Endothelial cell of umbilical vein (primary cell): ENCODE measurements around the gene BOD1L1. TPM values are rescaled to one million over a fixed set of nuclear protein-coding genes. Genes with fewer than 3 reads are reported as not detected.

Source experiments
- BruUV-seq: library from RNA; stranded (reverse); fragments of 400-500 nt; replicated peaks from 2 replicates; lab custom pipeline; 2021; lab: Mats Ljungman, UMichigan
- CTCF ChIA-PET: fragments of 300-600, 350-600 bp; sonication (Branson Sonifier 250); formaldehyde crosslinking; loops from one replicate; lab custom pipeline; 2021; ENCODE audit warnings: antibody characterized with exemption, inconsistent platforms; lab: Charles Lee
- POLR2A ChIA-PET: fragments of 300-600, 350-600 bp; sonication (Branson Sonifier 250); formaldehyde crosslinking; loops from one replicate; lab custom pipeline; 2021; ENCODE audit warnings: antibody characterized with exemption, inconsistent platforms; lab: Charles Lee
- DNase-seq: peaks from one replicate; pipeline ENCODE4 v3.0.0-alpha.2; 2011; ENCODE audit warnings: low read depth, low spot score
- FAIRE-seq: peaks from 2 replicates; lab custom pipeline; 2011; peaks lifted over from hg19 to GRCh38; lab: Jason Lieb, UNC
- H2AFZ ChIP-seq: 2 replicates; pipeline ENCODE4 v1.6.0; 2012; ENCODE audit warnings: low read depth, low read length, control low read depth, inconsistent platforms
- H3K27ac ChIP-seq: 2 replicates; pipeline ENCODE4 v1.5.1; 2011; ENCODE audit warnings: low read depth, mild to moderate bottlenecking, control low read depth, low read length, moderate library complexity; ENCODE audit not compliant: insufficient read depth
- H3K27me3 ChIP-seq, 2 experiments: 2 replicates each; pipeline versions ENCODE4 v1.6.0 to v1.6.1; 2011; ENCODE audit warnings: low read length in 2 of 2, mixed read lengths in 1 of 2; ENCODE audit not compliant: control insufficient read depth in 2 of 2, insufficient read depth in 2 of 2
- H3K36me3 ChIP-seq, 2 experiments: 2 replicates in 1 of 2; 3 replicates in 1 of 2; pipeline ENCODE4 v1.5.1; 2011; ENCODE audit warnings: low read length in 2 of 2, mild to moderate bottlenecking in 1 of 2, moderate library complexity in 1 of 2; ENCODE audit not compliant: control insufficient read depth in 2 of 2, insufficient read depth in 2 of 2; ENCODE audit errors: extremely low read depth in 1 of 2
- H3K4me1 ChIP-seq: 3 replicates; pipeline ENCODE4 v1.5.1; 2011; ENCODE audit warnings: mild to moderate bottlenecking, low read length; ENCODE audit not compliant: control insufficient read depth, insufficient read depth; ENCODE audit errors: extremely low read depth
- H3K4me2 ChIP-seq: 2 replicates; pipeline ENCODE4 v1.6.1; 2011; ENCODE audit warnings: low read length, control low read depth, mixed read lengths; ENCODE audit not compliant: insufficient read depth
- H3K4me3 ChIP-seq, 3 experiments: fragments of 200-600 bp in 1 of 3; sonication (generic), shearing (Covaris generic) in 1 of 3; replicated peaks in 1 of 3; 2 replicates each; pipeline ENCODE4 v1.5.1; 2011 to 2016; ENCODE audit warnings: control low read depth in 3 of 3, low read length in 3 of 3, mild to moderate bottlenecking in 2 of 3, inconsistent platforms in 1 of 3, low read depth in 1 of 3, moderate library complexity in 1 of 3; ENCODE audit not compliant: insufficient read depth in 1 of 3
- H3K79me2 ChIP-seq: 2 replicates; pipeline ENCODE4 v1.6.0; 2012; ENCODE audit warnings: low read length, inconsistent platforms; ENCODE audit not compliant: control insufficient read depth, insufficient read depth
- H3K9ac ChIP-seq: replicated peaks from 2 replicates; pipeline ENCODE3; 2011; ENCODE audit warnings: low read length, control low read depth; ENCODE audit not compliant: insufficient read depth; ENCODE audit errors: extremely low read depth
- H3K9me1 ChIP-seq: replicated peaks from 3 replicates; pipeline ENCODE4 v1.6.0; 2011; ENCODE audit warnings: mild to moderate bottlenecking, low read length; ENCODE audit not compliant: control insufficient read depth, insufficient read depth; ENCODE audit errors: extremely low read depth
- H3K9me3 ChIP-seq: replicated peaks from 2 replicates; pipeline ENCODE4 v1.5.1; 2012; ENCODE audit warnings: low read length, inconsistent platforms; ENCODE audit not compliant: control insufficient read depth, insufficient read depth
- H4K20me1 ChIP-seq: replicated peaks from 2 replicates; pipeline ENCODE3; 2011; ENCODE audit warnings: mild to moderate bottlenecking, low read length; ENCODE audit not compliant: control insufficient read depth, insufficient read depth; ENCODE audit errors: extremely low read depth
- CTCF ChIP-seq, 2 donors: IDR thresholded peaks; 1 replicate in 1 of 2; 2 replicates in 1 of 2; pipeline ENCODE4 v1.5.1; 2011; ENCODE audit warnings: low read length in 2 of 2, mild to moderate bottlenecking in 2 of 2, moderate library complexity in 2 of 2, control low read depth in 1 of 2, inconsistent platforms in 1 of 2, low read depth in 1 of 2; ENCODE audit not compliant: insufficient read depth in 1 of 2; ENCODE audit errors: extremely low read depth in 1 of 2
- EZH2 ChIP-seq: IDR thresholded peaks from 2 replicates; pipeline ENCODE4 v1.6.1; 2012; ENCODE audit warnings: borderline replicate concordance, low read depth, mild to moderate bottlenecking, moderate library complexity, low read length, inconsistent platforms; ENCODE audit not compliant: severe bottlenecking
- FOS ChIP-seq: IDR thresholded peaks from 2 replicates; pipeline ENCODE4 v1.6.1; 2011; ENCODE audit warnings: mild to moderate bottlenecking, low read length, moderate library complexity, borderline replicate concordance; ENCODE audit not compliant: insufficient read depth
- GATA2 ChIP-seq: IDR thresholded peaks from 2 replicates; pipeline ENCODE4 v1.7.0; 2011; ENCODE audit warnings: low read depth, mild to moderate bottlenecking, moderate library complexity, mixed read lengths, low read length; ENCODE audit not compliant: insufficient read length, insufficient read depth
- JUN ChIP-seq: IDR thresholded peaks from 2 replicates; pipeline ENCODE4 v1.6.1; 2011; ENCODE audit warnings: borderline replicate concordance, low read depth; ENCODE audit not compliant: insufficient read length, insufficient read depth
- MAX ChIP-seq: IDR thresholded peaks from 2 replicates; pipeline ENCODE4 v1.6.1; 2011; ENCODE audit not compliant: insufficient read depth, insufficient read length
- MYC ChIP-seq: IDR thresholded peaks from one replicate; pipeline ENCODE4 v1.6.1; 2011; ENCODE audit warnings: mild to moderate bottlenecking, low read depth, low read length
- POLR2A ChIP-seq: IDR thresholded peaks from 2 replicates; pipeline ENCODE4 v1.6.1; 2012; ENCODE audit warnings: low read depth, mild to moderate bottlenecking, control low read depth, low read length
- POLR2AphosphoS5 ChIP-seq: IDR thresholded peaks from 2 replicates; pipeline ENCODE4 v1.6.1; 2012; ENCODE audit warnings: low read depth, mild to moderate bottlenecking, control low read depth, low read length, moderate library complexity; ENCODE audit not compliant: insufficient read depth
- dilution Hi-C: fragments of 300-500 bp; cut with MboI; formaldehyde crosslinking; loops from one replicate; pipeline ENCODE4 v1.15.0; 2019; ENCODE audit warnings: low sequenced_read_pairs; ENCODE audit not compliant: extremely low pct_ligation_motif_present
- intact Hi-C: fragments of 100-400 bp; cut with micrococcal nuclease; formaldehyde crosslinking; loops from one replicate; pipeline ENCODE4 v1.10.0; 2022
- polyA plus RNA-seq, 4 experiments: library from polyadenylated mRNA; depleted of rRNA in 3 of 4; stranded (reverse) in 3 of 4; unstranded in 1 of 4; fragments of >200 nt; gene quantifications; 2 replicates each; pipeline versions ENCODE4 v1.2.1 to v1.2.3, GENCODE V29; 2011 to 2012; ENCODE audit warnings: missing spikeins in 1 of 4
- total RNA-seq: library from RNA; stranded (reverse); gene quantifications from 2 replicates; pipeline ENCODE4 v1.2.3, GENCODE V29; 2021

The BOD1L1 gene
- total and polyA plus RNA-seq, 2 donors (not counting 3 experiments of a cell fraction or from before 2014, with no cell fraction given) = 5.2 to 31.2 TPM

- BruUV-seq = no TSS peak
- no peak overlapping the region for H3K4me2 ChIP-seq
- no peaks in the 10 kb centered on the region for H3K4me1 ChIP-seq
- dilution Hi-C loops = no loop called here
- no peak overlapping the region for H3K27ac ChIP-seq
- H2AFZ ChIP-seq = no peak overlapping the region
- H3K27me3 ChIP-seq = peaks cover 97% of the 10 kb centered on the region in 2 experiments
- ChIA-PET CTCF (interaction anchor here (1.0 to 1.8 kb wide), 4 partner anchors 13 to 674 kb away, joined by 3 to 6 read pairs (median 3); partner anchors contain the start of gene NKX3-2), POLR2A (no interaction called here)
- no peaks in the 10 kb centered on the region for H3K79me2 ChIP-seq
- no peak overlapping the region for H3K9ac ChIP-seq
- H3K9me1 ChIP-seq = no peaks in the 10 kb centered on the region
- H3K36me3 ChIP-seq = no peaks in the 10 kb centered on the region
- H3K4me3 ChIP-seq = no peak overlapping the region
- peaks cover 7% of the 10 kb centered on the region for H3K9me3 ChIP-seq
- no peak for TF ChIP-seq POLR2AphosphoS5
- no peak for TF ChIP-seq MYC
- no peak for TF ChIP-seq EZH2
- TF ChIP-seq POLR2A = no peak
- no peak for TF ChIP-seq JUN
- TF ChIP-seq FOS = no peak
- TF ChIP-seq MAX = no peak
- TF ChIP-seq GATA2 = no peak
- TF ChIP-seq CTCF (IDR thresholded peaks at IDR 0.05; ENCODE audit: extremely low read depth in 1 of 2, insufficient read depth in 1 of 2, low read depth in 1 of 2, low read length in 2 of 2) = no peak
- FAIRE-seq (no peak), DNase-seq (no peak)
- H4K20me1 ChIP-seq = no peaks in the 10 kb centered on the region
- intact Hi-C loops = no loop called here
Observed at GRCh38 chr4:13526658-13527057, 100.9 kb downstream of the BOD1L1 start.
